ENCODE measurements around the gene A1BG.
A peak's percentile ranks its signal among the peaks of the same experiment; 100 is the strongest.

Gene A1BG, protein sequence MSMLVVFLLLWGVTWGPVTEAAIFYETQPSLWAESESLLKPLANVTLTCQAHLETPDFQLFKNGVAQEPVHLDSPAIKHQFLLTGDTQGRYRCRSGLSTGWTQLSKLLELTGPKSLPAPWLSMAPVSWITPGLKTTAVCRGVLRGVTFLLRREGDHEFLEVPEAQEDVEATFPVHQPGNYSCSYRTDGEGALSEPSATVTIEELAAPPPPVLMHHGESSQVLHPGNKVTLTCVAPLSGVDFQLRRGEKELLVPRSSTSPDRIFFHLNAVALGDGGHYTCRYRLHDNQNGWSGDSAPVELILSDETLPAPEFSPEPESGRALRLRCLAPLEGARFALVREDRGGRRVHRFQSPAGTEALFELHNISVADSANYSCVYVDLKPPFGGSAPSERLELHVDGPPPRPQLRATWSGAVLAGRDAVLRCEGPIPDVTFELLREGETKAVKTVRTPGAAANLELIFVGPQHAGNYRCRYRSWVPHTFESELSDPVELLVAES

DNA sequence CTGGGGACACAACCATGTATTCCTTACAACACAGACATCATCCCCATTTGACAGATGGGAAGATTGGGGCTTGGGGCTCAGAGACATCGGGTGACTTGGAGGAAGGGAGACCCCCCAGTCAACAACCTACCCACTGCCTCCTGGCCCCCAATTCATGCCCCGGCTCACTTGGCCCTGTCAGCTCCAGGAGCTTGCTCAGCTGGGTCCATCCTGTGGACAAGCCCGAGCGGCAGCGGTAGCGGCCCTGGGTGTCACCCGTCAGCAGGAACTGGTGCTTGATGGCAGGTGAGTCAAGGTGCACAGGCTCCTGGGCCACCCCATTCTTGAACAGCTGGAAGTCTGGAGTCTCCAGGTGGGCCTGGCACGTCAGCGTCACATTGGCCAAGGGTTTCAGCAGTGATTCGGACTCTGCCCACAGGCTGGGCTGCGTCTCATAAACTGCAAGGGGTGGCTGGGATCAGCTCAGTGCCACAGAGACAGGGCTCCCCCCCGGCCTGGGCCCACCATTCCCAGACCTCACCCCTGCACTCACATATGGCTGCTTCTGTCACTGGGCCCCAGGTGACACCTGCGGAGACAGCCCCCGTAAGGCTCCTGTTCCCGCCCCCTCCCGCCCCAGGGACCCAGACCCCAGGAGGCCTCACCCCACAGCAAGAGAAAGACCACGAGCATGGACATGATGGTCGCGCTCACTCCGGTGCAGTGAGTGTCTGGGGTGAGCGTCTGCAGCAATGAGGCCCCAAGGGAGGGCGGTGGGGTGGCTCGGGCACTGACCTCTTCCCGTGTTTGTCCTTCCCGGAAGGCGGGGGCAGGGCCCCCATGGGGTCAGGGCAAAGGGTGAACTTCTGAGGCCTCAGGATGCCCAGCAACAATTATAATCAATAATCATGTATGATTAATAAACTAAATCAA, at the start of gene A1BG:
TSS of gene A1BG (minus strand) at position 733 of the 912 bp plus-strand sequence. CDS start at position 678, 55 bp downstream.
- no peak for DNase-seq

DNA sequence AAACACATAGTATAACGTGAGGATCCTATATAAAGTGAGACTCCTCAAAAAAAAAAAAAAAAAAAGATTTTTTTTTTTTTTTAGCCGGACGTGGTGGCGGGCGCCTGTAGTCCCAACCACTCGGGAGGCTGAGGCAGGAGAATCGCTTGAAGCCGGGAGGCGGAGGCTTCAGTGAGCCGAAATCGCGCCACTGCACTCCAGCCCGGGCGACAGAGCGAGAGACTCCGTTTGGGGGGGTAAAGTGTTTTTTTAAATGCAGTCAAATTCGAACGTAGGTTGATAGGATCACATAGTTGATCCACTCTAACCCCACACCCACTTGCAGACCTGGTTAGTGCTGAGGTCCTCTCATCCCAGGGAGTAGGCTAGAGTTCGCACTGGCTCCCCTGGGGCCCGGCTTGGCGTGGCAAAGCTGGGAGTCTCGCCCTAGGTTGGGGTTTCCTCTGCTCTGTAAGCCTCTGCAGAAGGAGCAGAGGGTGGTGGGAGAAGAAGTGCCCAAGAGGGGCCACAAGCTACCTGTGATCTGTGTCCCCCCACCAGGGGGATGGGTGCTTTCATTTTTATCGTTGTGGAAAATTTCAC, 48.6 kb upstream of the A1BG start:
- no peak for DNase-seq

DNA sequence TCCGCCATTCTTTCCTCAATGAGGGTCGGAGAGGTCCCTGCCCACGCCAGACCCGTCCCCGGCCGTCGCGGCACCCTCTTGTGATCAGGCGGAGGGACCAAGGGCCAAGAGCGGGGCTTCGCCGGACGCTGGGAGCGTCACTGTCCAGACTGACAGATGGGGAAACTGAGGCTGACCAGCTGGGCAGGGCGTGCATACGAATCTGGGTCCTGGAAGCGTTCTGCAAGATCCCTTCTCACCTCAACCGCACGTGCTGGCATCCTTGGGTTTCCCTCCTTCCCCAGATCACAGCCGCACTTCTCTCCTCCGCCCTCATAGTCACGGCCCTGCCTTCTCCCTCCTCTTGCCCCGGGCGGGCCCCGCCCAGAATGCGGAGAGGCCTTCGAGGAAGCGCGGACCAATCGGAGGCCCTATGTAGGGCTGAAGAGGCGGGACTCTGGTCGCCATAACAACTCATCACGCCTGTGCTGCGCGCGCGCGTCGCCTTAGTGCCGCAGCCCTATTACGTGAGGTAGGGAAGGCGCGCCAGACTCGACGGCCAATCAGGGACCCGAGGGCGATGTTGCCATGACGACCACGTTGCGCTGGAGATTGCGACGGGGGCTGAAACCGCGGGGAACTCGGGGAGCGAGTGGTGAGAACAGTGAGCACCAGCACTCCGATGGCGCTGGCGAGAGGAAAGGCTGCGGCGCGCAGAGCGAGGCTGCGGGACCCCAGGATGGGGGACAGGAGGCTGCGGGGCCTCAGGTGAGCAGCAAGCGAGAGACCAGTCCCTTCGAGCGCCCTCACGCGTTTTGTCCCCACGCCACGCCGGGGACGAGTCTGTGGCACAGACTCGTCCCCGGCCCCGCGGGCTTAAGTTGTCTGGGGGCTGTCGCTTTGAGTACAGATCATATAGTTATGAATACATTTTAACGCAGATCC, 47.9 kb upstream of the A1BG start:
- peak; percentile 94 to 98 (median 98) for DNase-seq

DNA sequence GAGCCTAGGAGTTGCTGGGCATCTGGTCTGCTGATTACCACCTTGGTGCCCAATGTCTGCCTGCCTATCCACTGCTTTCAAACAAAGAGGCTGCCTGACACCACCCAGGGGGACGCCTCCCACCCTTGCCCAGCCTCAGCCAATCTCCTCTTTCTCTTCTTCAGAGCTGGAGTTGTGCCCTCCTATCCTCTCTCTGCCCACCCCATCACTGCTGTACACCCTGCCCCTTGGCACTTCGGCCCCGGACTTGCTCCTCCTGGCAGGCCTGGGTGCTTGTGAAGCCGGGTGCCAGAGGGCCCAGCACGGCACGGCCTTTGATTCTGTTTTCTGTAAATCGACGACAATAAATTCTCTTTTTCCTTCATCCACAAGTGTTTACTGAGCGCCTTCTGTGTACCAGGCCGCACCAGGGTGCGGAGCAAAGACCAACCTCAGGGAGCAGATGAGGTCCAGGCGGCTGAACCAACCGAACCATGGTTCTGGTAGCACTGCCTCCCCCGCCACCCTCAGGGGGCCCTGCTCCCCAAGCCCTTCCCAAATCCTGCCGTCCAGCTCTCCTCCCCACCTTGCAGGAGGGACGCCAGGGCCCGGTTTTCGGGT, 47.1 kb upstream of the A1BG start:
- no peak for DNase-seq

DNA sequence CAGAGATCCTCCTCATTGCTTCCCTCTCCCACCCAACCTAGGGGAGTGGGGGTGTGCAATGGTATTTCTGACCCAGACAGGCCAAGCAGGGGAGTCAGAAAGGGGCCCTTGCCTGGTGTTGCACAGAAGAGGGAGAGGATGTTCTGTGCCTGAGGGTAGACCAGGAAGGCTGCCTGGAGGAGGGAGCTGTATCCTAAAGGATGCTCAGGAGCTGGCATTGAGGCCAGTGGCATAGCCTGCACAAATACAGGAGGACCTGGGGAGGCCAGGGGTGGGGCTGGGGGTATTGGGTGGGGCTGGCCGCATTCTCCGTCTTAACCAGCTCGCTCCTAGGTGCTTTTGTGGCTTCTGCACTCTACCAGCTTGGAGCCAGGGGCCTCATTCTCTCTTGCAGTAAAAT, 46.6 kb upstream of the A1BG start:
- no peak for DNase-seq

DNA sequence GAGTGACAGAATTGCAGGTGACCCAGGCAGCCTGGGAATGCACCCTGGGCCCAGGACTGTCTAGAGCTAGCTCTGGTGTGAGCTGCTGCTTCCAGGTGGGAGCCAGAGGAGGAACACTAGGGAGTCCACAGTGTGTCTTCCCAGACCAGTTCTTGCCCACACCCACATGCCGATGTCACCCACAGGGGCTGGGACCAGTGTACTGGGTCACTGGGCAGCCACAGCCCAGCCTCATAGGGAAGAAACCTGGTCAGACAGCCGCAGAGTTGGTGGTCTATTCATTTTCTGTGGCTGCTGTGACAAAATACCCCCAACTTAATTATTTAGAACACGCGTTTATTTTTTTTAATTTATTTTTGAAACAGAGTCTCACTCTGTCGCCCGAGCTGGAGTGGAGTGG, 45.3 kb upstream of the A1BG start:
- no peak for DNase-seq

DNA sequence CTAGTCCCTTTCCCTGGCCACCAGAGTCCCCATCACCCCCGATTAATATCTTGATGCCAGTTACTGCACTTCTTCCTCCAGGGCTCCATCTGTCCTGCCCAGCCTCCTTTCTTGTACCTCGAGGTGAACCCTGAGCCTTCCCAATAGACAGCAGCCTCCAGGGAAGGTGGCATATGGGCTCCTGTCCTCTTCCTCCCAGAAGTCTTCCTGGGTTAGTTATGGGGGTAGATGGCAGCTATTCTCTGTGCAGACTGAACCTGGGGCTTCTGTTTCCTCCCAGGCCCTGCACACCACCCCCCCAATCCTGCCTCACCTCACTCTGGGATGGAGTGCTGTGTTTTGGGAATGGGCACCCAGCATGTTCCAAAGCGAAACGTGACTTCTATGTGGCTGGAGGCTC, 44.8 kb upstream of the A1BG start:
- DNase-seq = no peak

DNA sequence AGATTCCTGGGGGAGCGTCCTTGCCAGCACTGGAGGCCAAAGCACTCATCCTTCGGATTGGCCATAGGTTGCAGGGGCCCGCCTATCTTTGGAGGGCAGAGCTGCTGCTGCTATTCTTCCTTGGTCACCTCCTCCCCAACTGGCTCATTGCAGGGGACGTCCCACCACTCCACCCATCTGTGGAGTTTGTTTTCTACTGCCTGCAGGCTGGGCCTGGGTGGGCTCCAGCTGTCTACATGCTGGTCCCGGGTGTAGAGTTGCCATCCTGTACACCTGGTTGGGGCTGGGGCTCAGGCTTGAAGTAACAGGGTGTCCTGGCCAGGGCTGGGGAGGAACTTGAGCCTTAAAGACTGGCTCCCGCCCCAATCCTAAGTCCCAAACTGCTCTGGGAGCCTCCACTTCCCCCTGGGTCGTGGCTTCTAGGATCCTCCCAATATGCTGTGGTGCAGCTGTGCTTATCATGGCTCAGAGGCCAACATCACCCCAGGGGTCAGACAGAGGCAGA, 44.3 kb upstream of the A1BG start:
- no peak for DNase-seq

DNA sequence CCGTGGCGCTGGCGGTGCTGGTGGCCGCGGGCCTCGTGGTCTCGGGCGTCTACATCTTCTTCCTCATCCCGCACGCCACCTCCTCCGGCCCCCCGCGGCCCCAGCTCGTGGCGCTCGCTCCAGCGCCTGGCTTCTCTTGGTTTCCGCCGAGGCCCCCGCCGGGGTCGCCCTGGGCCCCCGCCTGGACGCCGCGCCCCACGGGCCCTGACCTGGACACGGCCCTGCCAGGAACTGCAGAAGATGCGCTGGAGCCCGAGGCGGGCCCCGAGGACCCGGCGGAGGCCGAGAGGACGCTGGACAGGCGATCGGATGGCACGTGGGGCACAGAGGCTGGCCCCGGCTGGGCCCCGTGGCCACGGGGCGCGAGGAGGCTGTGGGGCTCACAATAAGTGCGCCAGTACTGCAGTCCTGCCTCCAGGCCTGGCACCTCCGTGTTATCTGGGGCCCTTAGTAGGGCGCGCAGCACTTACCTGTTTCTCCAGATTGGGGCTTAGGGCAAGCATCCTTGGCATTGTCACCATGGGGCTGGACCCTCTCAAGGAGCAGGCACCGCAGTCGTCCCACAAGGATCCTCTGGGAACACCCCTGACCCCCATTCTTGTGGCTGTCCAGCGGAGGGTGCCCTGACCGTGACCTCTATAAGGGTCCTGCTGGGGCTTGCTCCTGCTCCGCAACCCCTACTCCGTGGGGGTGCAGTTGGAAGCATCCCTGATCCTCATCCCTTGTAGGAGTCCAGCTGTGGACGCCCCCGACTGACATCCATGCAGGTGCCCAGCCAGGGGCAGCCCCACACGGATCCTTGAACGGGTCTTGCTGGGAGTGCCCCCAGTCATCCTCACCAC, 43.6 kb upstream of the A1BG start:
- DNase-seq = no peak

DNA sequence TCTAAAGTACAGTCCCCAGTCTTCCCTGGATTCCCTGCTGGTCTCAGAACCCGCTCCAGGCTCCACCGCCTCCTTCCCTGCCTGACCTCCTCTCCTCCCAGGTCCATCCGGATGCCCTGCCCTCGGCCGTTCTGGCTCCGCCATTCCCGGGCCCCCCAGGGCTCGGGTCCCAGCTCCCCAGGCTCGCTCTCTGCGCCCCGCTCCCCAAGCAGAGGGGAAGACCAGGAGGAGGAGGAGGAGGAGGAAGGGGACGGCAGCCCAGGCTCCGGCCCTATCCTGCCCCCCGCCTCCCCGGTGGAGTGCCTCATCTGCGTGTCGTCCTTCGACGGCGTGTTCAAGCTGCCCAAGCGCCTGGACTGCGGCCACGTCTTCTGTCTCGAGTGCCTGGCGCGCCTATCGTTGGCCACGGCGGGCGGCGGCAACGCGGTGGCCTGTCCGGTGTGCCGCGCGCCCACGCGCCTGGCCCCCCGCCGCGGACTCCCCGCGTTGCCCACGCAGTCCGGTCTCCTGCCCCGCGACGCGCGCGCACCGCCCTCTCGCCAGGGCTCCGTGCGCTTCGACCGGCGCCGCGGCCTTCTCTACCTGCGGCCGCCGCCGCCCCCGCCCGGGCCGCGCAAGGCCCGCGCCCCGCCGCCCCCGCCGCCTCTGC, 42.8 kb upstream of the A1BG start:
- DNase-seq = no peak

DNA sequence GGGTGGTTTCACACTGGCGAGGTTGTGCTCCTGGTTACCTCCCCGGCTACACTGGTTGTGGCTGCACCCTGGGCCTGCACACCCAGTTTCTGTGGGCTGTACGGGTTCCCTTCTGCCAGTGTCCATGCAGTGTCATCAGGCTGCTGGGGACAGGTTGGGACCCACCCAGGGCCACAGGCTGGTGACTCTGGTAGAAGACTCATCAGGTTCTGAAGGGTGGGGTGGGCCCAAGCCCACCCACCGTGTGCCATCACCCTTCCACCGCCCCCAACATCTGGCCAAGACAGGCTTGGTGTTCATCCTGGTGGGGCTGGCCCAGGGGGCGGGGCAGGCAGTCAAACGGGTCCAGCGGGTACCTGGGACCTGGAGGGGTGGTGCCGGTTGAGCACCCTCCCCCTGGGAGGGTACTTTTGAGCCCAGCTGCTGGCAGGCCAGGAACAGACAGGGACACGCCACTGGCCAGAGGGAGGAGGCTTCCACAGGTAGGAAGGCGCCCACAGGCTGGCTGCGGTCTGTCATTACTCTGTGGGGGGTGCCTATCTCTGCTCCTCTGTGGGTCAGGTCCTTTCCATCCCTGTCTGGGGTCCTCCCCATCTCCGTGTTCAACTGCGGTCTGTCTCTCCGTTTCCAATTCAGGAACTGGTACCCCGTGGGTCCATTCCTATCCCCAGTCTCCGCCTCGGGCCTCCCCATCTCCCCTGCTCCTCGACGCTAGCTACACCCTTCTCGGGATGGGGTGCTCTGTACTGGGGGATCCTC, 42.1 kb upstream of the A1BG start, which contains the start of gene RNF225:
TSS of gene RNF225 (plus strand) at position 437 of the 759 bp plus-strand sequence. CDS start 434 bp downstream, outside the sequence.
- DNase-seq = no peak

DNA sequence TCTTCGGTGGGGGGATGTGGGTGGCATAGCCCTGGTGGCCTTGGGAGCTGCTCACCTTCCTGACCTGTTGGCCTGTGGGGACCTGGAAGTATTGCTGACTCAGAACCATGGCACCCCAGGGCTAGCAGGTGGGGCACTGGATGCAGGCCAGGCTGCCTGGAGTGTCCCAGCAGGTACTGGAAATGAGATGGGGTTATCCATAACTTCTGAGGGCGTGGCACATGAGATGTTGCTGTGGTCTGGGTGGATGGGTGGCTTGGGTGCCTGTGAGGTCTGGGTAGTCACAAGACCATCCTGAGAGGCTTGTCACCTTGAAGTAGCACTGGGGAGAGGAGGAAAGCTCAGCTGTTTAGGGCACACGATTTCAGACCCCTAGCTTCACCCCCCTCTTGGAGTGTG, 41.5 kb upstream of the A1BG start:
- DNase-seq = no peak

DNA sequence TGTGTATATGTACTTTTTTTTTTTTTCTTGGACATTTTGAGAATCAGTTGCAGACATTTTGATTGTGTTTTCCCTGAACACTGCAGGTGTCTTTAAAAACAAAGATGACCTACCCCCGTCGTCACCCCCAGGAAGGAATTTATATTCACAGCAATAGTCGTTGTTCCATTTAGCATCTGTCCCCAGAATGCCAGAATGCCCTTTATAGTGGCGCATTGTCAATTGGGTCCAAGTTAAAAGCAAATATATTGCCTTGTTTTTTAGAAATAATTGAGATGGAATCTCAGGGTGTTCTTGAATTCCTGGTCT, 40.4 kb upstream of the A1BG start:
- DNase-seq = no peak

DNA sequence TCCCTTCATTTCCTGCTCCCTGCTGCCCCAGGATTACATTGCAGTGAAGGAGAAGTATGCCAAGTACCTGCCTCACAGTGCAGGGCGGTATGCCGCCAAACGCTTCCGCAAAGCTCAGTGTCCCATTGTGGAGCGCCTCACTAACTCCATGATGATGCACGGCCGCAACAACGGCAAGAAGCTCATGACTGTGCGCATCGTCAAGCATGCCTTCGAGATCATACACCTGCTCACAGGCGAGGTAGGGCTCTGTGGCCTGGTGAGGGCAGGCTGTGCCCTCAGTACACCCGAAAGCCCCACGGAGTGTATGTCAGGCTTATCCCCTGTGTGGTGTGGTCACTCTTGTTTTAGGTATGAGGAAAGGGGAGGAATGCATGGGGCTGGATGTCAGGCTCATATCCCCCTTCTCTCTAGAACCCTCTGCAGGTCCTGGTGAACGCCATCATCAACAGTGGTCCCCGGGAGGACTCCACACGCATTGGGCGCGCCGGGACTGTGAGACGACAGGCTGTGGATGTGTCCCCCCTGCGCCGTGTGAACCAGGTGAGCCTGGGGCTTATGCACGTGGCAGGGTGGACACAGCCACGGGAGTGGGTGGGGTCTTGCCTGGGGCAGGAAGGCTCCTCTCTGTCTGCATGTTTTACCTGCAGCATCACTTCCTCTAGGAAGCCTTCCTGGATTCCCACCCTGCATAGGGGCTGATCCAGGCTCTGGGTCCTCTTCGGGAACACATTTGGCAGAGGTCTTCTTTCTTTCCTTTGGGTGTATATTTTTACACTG, 39.8 kb upstream of the A1BG start:
- DNase-seq = no peak

DNA sequence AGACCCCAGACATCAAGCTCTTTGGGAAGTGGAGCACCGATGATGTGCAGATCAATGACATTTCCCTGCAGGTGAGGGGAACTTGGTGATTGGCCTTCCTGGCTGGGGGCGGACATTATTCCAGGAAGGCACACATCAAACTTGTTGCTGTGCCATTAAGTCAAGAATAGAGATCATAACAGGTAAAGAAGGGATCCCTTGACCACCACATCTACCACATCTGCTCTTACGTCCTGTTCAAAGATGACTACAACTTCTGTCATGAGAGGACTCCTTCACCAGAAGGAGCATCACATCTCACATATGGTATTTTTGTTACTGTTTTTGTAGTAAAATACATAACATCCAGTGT, 34.9 kb upstream of the A1BG start:
- DNase-seq = no peak

DNA sequence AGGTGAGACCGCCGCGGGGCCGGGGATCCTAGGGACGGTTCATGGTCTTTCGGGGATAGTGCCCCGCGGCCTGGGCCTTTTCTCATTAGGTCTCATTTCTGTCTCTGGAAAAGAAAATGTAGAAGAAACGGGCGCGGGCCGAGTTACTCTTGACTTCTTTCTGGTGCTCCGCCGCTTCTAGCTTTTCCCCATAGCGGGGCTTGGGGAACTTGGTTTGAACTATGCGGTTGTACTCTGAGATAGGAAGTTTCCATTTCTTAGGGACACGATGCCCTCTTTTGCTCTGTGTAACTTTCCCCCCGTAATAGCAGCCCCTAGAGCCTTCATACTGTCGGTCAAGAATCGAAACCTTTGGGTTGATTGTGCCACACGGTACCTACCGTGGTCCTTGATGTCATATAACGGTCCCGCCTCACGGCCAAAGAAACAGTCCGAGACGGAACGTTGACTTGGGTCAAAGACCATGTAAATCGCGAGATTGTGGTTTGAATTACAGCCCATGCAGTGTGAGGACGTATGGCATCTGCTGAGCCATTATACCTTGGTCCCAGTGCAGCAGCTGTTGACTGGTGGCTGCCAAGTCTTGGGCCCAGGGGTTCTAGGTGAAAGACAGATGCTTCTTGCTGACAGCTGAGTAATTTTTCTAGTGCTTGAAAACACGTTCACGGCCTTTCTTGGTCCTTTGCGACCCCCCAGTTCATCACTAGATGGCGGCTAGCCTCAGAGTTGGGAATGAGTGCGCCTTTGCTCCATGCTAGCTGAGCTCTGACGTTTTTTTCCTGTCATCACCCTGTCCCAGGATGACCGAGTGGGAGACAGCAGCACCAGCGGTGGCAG, 34.3 kb upstream of the A1BG start:
- no peak for DNase-seq

DNA sequence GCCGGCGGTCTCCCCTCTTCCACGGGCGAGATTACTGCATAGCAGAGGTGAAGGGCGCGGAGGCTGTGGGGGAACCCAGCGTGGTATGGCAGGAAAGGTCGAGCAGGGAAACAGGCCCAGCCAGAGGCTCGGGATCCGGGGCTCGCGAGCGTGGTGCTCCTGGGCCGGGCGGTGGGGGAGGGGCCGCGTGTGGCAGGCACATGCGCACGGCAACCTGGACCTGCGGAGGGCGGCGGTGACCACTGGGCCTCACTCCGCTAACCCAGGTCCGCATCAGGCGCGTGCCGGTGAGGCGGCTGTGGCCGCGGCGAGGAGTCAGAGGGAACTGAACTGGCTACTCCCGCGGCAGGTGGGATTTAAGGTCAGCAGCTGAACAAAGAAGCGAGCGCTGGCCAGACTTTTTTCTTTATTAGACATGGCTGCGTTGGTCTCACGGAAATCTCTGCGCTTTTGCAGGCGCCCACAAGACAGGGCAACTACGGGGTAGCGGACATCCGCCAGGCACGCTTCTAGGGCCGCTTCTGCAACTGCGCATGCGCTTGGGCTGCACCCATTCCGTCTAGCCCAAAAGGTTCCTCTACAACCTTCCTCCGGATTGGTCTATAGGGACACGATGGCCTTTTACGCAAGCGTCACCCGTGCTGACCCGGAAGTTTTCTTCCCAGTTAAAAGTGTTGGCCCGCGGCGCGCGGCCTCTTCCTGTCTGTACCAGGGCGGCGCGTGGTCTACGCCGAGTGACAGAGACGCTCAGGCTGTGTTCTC, 33.5 kb upstream of the A1BG start, which contains the start of gene RPS5:
TSS of gene RPS5 (plus strand) at position 694 of the 762 bp plus-strand sequence. CDS start 869 bp downstream, outside the sequence.
- peak; percentile 91 to 92 (median 92) for DNase-seq

All from activated naive CD4-positive, alpha-beta T cell (primary cell).